Measurements from ENCODE around the gene GPC4.

GRCh38 chrX:133440797-133441163, 25.5 kb upstream of the GPC4 start:
- no peak for TF ChIP-seq EZH2 (IDR thresholded peaks at IDR 0.05; ENCODE audit: borderline replicate concordance, low read length)
- TF ChIP-seq, protein P1, sequence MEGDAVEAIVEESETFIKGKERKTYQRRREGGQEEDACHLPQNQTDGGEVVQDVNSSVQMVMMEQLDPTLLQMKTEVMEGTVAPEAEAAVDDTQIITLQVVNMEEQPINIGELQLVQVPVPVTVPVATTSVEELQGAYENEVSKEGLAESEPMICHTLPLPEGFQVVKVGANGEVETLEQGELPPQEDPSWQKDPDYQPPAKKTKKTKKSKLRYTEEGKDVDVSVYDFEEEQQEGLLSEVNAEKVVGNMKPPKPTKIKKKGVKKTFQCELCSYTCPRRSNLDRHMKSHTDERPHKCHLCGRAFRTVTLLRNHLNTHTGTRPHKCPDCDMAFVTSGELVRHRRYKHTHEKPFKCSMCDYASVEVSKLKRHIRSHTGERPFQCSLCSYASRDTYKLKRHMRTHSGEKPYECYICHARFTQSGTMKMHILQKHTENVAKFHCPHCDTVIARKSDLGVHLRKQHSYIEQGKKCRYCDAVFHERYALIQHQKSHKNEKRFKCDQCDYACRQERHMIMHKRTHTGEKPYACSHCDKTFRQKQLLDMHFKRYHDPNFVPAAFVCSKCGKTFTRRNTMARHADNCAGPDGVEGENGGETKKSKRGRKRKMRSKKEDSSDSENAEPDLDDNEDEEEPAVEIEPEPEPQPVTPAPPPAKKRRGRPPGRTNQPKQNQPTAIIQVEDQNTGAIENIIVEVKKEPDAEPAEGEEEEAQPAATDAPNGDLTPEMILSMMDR (IDR thresholded peaks at IDR 0.05; ENCODE audit: low read length): no peak

Measured in OCI-LY1 (cell line).